ENCODE data around the gene STK38L.

The STK38L gene

DNA sequence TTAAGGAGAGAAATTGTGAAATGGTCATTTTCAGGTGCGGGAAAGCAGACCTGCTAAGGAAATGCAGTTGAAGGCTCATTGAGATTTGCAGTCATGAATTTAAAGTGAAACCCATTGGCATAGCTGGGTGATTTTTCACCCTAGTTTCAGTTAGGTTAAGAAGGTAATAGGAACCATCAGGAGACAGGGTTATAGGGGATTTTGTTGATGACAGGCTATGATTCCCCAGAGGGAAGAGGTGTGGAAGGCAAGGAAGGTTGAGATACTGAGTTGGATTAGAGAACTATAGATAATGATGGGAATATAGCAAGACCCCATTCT, 65.9 kb downstream of the STK38L start:
- DNase-seq (ENCODE audit: low read depth in 2 of 3, low spot score in 2 of 3): no peak

GRCh38 chr12:27316947-27317346, 72.9 kb downstream of the STK38L start:
- DNase-seq (ENCODE audit: low read depth in 2 of 3, low spot score in 2 of 3): no peak

DNA sequence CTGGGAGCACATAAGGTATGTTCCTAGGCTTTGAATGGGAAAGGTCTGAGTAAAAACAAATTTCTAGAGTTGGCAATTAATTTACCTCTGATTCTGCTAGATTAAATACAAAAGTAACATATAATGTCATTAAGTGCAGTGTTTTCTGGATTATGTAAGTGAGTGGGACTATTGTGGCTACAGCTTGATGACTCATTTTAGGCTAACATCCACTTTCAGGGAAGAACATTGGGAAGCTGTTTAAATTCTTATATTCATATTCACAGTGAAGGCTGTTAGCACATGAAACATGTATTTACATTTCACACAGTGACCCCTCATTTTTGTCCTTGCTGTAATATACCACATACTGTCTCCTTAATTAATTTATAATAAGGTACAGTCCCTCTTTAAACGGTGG, 75.3 kb downstream of the STK38L start:
- no peak for DNase-seq (ENCODE audit: low read depth in 2 of 3, low spot score in 2 of 3)

GRCh38 chr12:27319848-27320247, 75.8 kb downstream of the STK38L start:
- DNase-seq (ENCODE audit: low read depth in 2 of 3, low spot score in 2 of 3): no peak

DNA sequence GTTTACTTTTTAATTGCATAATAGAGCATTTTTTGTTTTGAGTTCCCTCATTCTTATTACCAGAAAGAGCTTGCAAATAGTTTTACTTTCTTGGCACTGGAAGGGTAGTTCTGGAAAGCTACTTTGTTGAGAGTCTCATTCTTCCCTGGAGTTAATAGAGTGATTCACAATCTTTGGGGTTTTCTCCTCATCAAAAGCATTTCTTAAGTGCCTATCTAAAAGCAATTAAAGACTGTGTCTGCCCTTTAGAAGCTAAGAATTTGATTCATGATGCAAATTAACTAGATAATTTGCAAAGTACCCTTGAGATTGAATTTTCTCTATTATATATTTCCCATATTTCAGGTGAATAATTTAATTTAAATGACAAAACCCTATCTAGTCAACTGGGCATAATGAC, 80.4 kb downstream of the STK38L start:
- DNase-seq (ENCODE audit: low read depth in 2 of 3, low spot score in 2 of 3): no peak

GRCh38 chr12:27330846-27331245, 86.8 kb downstream of the STK38L start:
- no peak for DNase-seq (ENCODE audit: low read depth in 2 of 3, low spot score in 2 of 3)

GRCh38 chr12:27331291-27331926, 87.3 kb downstream of the STK38L start:
- DNase-seq (ENCODE audit: low read depth in 2 of 3, low spot score in 2 of 3): no peak

DNA sequence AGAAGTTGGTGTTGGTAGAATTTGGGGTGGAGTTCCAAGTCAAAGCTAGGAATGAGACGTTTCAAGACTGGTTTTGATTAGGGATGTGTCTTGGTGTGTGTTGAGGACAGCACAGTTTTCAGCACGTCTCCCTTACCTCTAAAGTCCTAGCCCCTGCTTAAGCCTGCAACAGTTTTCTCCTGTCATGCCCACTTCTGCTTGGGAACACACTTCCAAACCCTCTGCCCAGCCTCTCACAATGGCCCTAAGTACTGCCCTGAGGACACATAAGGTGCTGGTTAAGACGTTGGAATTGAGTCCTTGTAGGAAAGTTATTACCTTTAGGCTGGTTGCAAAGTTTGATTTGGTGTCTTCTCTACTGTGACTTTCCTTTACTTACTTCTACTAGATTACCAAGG, 87.8 kb downstream of the STK38L start:
- DNase-seq (ENCODE audit: low read depth in 2 of 3, low spot score in 2 of 3): no peak

DNA sequence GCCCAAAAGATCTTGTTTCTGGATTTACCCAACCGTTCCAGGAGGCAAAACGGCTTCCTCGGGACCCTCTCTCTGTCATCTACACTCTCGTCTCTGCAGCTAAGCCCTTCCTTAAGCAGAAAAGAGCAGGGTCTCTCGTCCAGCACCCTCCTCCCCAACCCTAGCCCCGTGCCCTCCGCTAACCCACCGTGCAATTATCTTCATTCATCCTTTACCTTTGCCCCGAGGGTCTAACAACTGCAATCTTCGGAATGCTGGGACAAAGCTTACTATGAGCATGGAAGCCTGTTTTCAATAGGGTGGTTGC, 88.3 kb downstream of the STK38L start:
- no peak for DNase-seq (ENCODE audit: low read depth in 2 of 3, low spot score in 2 of 3)

DNA sequence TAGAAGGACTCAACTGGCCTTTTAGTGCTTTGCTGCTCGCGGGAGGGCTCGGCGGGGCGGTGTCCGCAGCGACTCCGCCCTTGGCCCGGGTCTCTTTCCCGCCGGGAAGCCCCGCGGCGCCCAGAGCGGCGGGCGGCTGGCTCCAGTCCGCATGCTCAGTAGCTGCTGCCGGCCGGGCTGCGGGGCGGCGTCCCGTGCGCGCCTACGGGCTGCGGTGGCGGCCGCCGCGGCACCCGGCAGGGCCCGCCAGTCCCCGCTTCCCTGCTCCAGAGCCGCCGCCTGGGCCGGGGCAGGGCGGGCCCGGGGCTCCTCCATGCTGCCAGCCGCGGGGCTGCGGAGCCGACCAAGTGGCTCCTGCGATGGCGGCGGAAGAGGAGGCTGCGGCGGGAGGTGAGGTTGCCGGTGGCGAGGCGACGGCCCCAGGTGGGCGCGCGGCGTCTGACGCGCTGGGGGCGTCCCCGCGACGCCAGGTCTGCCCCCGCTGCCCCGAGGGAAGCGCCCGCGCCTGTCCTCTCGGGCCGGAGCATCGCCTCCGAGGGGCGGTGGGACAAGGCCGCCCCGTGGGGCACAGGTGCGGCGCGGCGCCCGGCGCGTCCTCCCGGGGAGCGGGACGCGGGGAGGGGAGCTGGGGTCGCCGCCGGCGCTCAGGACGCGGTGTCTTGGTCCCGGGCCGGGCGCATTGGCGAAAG, 88.8 kb downstream of the STK38L start, which contains the start of gene BMAL2:
BMAL2 (plus strand) TSS at position 123 of the 689 bp plus-strand sequence; CDS start at position 360, 237 bp downstream.
- DNase-seq (ENCODE audit: low read depth in 2 of 3, low spot score in 2 of 3): peak; percentile 8 to 32 (median 16)

DNA sequence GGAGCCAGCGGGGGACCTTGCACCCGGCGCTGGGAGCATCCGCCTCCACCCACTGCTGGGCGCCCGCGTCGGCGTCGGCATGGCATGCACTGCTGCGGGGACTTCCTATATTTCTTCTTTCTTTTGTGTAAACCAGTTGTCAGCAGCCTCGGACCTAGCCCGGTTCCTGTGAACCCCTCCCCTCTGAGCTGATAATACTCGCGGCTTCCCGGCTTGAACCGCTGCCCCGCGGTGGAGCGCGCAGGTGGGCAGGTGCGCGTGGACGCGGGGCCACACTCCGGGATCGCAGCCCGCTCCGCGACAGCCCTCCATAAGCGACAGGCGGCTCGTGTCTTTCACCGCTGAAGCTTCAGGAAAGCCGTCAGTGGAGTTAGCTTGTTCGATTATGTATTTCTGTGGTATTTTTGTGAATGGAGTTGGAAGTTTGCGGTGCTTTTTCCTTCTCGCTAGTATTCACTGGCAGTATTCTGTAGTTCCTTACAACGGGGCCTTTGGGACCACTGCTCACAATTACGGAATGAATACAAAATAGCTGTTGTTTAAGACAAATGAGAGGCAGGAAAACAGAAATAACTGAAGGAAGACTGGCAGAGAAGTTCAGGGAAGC, 89.4 kb downstream of the STK38L start:
- DNase-seq (ENCODE audit: low read depth in 2 of 3, low spot score in 2 of 3): peak; percentile 9 to 28 (median 19)

DNA sequence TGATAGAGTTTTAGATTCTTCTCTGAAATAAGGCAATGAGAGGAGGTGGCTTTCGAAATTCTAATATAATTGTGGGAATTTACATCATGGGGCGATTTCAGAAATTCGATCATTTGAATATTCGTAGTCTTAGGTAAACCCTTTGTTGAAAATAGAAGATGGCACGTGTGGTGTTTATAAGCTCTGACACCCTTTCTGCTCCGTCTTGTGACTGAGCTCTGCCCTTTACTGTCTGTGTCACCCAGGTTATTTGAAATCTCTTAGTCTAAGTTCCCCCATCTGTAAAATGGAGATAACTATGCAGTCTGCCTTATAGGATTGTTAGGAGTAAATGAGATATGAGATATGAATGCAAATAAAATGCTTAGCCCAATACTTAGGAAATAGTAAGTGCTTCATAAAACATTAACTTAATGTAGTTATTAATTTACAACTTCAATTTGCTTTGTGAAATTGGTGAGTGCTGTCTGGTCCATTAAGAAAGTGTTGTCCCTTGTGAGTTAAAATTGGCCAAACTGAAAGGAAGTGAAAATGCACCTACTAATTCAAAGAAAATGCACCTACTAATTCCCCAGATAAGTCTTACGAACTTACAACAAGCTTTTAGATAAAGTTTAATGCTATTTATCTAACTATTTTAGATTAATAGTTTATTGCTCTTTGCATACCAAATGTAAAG, 90.1 kb downstream of the STK38L start:
- no peak for DNase-seq (ENCODE audit: low read depth in 2 of 3, low spot score in 2 of 3)

DNA sequence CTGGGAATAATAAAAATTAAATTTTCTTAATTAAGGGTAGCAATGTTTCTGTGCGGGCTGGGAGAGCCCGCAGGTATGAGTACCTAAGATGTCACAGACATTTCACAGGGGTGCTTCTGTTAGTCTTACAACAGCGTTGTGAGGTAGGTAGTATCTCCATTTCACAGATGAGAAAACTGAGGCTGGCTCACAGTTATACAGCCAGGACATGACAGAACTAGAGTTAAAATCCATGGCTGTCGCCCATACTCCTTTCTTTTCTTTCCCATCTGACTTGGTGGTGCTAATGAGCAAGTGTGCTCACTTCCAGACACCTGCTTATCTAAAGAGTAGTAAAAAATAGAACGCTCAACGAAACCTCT, 90.6 kb downstream of the STK38L start:
- no peak for DNase-seq (ENCODE audit: low read depth in 2 of 3, low spot score in 2 of 3)

GRCh38 chr12:27335364-27336281, 91.5 kb downstream of the STK38L start:
- DNase-seq (ENCODE audit: low read depth in 2 of 3, low spot score in 2 of 3): no peak

GRCh38 chr12:27336282-27336653, 92.2 kb downstream of the STK38L start:
- DNase-seq (ENCODE audit: low read depth in 2 of 3, low spot score in 2 of 3): no peak

- no peak for DNase-seq (ENCODE audit: low read depth in 2 of 3, low spot score in 2 of 3)
These were observed 93.3 kb downstream of the STK38L start for GRCh38 chr12:27337376-27337775.

GRCh38 chr12:27338473-27338872, 94.4 kb downstream of the STK38L start:
- no peak for DNase-seq (ENCODE audit: low read depth in 2 of 3, low spot score in 2 of 3)

GRCh38 chr12:27340971-27341370, 96.9 kb downstream of the STK38L start:
- DNase-seq (ENCODE audit: low read depth in 2 of 3, low spot score in 2 of 3): no peak

- DNase-seq (ENCODE audit: low read depth in 2 of 3, low spot score in 2 of 3): no peak
These were observed 98.5 kb downstream of the STK38L start for GRCh38 chr12:27342536-27342935.

DNA sequence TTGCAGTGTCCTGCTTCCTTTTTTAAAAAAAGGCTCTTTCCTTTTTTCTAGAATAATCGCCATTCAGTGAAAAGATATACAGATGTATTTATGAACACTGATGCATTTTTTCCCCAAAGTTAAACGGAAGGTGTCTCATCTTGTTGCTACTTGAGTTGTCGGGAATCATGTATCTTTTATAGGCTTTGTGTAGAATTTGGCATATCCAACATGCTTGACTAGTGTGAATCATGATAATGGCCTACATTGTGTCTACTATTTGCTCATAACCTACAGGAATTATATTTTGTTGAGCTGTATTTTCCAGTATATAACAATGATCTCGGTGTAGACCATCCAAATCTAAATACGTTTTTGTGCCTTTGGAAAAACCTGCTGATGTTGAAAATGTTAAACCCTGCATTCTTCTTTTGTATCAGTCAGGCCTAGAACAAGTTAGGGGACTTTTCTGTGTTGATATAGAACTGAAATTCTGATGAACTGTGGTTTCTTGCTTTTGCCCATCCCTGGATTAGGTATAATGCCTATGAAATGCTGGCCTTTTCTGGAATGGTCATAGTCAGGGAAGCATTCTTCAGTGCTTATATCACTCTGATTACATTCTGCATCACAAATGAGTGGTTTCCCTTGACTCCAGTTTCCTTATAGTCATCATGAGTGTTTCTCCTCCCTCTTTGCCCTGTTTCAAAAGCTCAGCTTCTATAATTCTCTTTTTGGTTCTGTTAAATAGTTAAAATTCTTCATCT, 99.3 kb downstream of the STK38L start:
- DNase-seq (ENCODE audit: low read depth in 2 of 3, low spot score in 2 of 3): no peak

GRCh38 chr12:27344246-27344645, 100.2 kb downstream of the STK38L start:
- no peak for DNase-seq (ENCODE audit: low read depth in 2 of 3, low spot score in 2 of 3)

All from activated CD8-positive, alpha-beta memory T cell treated with anti-CD3 and anti-CD28 coated beads for 48 hours (primary cell).